ENCODE results near the gene MARCHF6. TPM values are rescaled to one million over a fixed set of nuclear protein-coding genes. Genes with fewer than 3 reads are reported as not detected.

Gene MARCHF6
- total and polyA plus RNA-seq, 2 of the 8 experiments (the other 6 are each of a cell fraction or from before 2014, with no cell fraction given): 93.1 to 118 TPM

DNA sequence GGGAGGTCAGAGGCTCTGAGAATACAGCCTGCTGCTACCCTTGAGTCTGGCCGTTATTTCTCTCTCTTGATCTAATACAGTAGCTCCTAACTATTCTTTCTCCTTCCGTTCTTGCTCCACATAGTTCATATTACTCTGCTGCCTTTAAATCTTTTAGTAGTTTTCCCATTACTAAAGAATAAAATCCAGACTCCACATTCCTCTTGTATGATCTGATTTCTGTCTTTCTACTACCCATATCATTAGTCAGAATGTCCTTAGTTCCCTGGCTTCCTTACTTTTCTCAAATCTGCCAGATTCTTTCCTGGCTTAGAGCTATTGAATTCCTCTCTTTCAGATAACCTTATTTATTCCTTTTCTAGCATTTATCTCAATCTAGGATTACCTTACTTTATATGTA is 40.0 kb downstream of the MARCHF6 start:
- FAIRE-seq: no peak
- H3K4me2 ChIP-seq (ENCODE audit: insufficient read depth in 1 of 2, low read depth in 2 of 2, low read length in 2 of 2): no peak overlapping the region
- no peak overlapping the region for H2BK12ac ChIP-seq (ENCODE audit: low read depth, low read length)
- peaks cover 0 to 63% (median 27%) of the 10 kb centered on the region in 4 experiments; a peak in 5 of 8 replicates for H3K36me3 ChIP-seq (ENCODE audit: control insufficient read depth in 2 of 4, insufficient read depth in 4 of 4, low read length in 3 of 4)
- no peak overlapping the region for H4K8ac ChIP-seq (ENCODE audit: extremely low read depth, insufficient read depth, low read length)
- H4K20me1 ChIP-seq (replicated peaks in 1 of 2; ENCODE audit: control insufficient read depth in 1 of 2, insufficient read depth in 2 of 2, low read length in 2 of 2): peaks cover 2% of the 10 kb centered on the region in 2 experiments
- DNase-seq (ENCODE audit: low read depth in 1 of 2, low spot score in 2 of 2): no peak
- no peak overlapping the region for H3K27ac ChIP-seq (ENCODE audit: low read depth, low read length)
- H3K4ac ChIP-seq (replicated peaks; ENCODE audit: insufficient read length, low read depth, low read length): no peak overlapping the region
- no peaks in the 10 kb centered on the region for H3K23me2 ChIP-seq (ENCODE audit: low read depth, low read length)
- POLR2A ChIA-PET (ENCODE audit: partially characterized antibody): interaction anchor here (0.8 kb wide), 1 partner anchor 17 kb away, joined by 3 read pairs; no protein-coding TSS in a partner anchor
- H3K14ac ChIP-seq (ENCODE audit: insufficient read length): no peak overlapping the region
- H2AFZ ChIP-seq (ENCODE audit: low read length): no peak overlapping the region
- H3K9me3 ChIP-seq (ENCODE audit: insufficient read depth in 2 of 2, low read depth in 1 of 2, low read length in 1 of 2): no peaks in the 10 kb centered on the region
- H3K56ac ChIP-seq (replicated peaks; ENCODE audit: insufficient read length, low read depth, low read length): no peak overlapping the region
- H2BK15ac ChIP-seq (ENCODE audit: low read length): no peak overlapping the region
- no peaks in the 10 kb centered on the region for H3K4me1 ChIP-seq (replicated peaks in 1 of 4; ENCODE audit: control insufficient read depth in 3 of 4, insufficient read depth in 4 of 4, low read length in 3 of 4)
- H3K79me1 ChIP-seq (ENCODE audit: low read depth, low read length): no peaks in the 10 kb centered on the region
- no peak overlapping the region for H2BK20ac ChIP-seq (ENCODE audit: low read length)
- H3K4me3 ChIP-seq (ENCODE audit: extremely low read depth in 1 of 4, insufficient read depth in 2 of 4, low read depth in 3 of 4, low read length in 4 of 4): no peak overlapping the region
- H3K18ac ChIP-seq (ENCODE audit: extremely low read depth, low read length): no peak overlapping the region
- no peak overlapping the region for H2BK120ac ChIP-seq (replicated peaks; ENCODE audit: low read depth, low read length)
- no peaks in the 10 kb centered on the region; a peak in 1 of 4 replicates for H3K79me2 ChIP-seq (ENCODE audit: control insufficient read depth in 1 of 2, insufficient read depth in 2 of 2, low read length in 2 of 2)
- no peaks in the 10 kb centered on the region for H3K27me3 ChIP-seq (replicated peaks in 1 of 4; ENCODE audit: control insufficient read depth in 3 of 4, extremely low read depth in 1 of 4, insufficient read depth in 3 of 4, low read length in 3 of 4)
- no peak overlapping the region for H4K91ac ChIP-seq (replicated peaks; ENCODE audit: insufficient read length, low read length)
- no peak overlapping the region for H2BK5ac ChIP-seq (ENCODE audit: low read depth, low read length)
- H3K9ac ChIP-seq (replicated peaks in 1 of 4; ENCODE audit: extremely low read depth in 1 of 4, low read depth in 3 of 4, low read length in 3 of 4): no peak overlapping the region
- H4K5ac ChIP-seq (ENCODE audit: insufficient read length, low read depth, low read length): no peak overlapping the region
- CTCF ChIA-PET (ENCODE audit: partially characterized antibody): interaction anchor here (0.8 to 1.9 kb wide), 6 partner anchors 13 to 110 kb away, joined by 3 to 4 read pairs (median 4); no protein-coding TSS in a partner anchor
- no peak overlapping the region for H2AK5ac ChIP-seq (ENCODE audit: low read depth, low read length)
- 93% methylated on average over 2 of the region's 2 CpGs; no CpG with 5 or more reads in 1 of the 2 experiments for WGBS, 2 experiments (ENCODE audit: extremely low coverage in 1 of 2, insufficient coverage in 1 of 2, insufficient read length in 1 of 2, insufficient replicate concordance in 2 of 2, low coverage in 1 of 2, low lambda C conversion rate in 2 of 2, missing lambda C conversion rate in 1 of 2)
- no peak overlapping the region for H3K23ac ChIP-seq (ENCODE audit: insufficient read length)
- no peak for TF ChIP-seq JUN (IDR thresholded peaks at IDR 0.05; ENCODE audit: low read depth, low read length)
- TF ChIP-seq CBX5 (IDR thresholded peaks at IDR 0.05; ENCODE audit: low read depth, low read length): no peak
- TF ChIP-seq SIX5 (IDR thresholded peaks at IDR 0.05; ENCODE audit: low read depth, low read length): no peak
- TF ChIP-seq BACH1 (IDR thresholded peaks at IDR 0.05; ENCODE audit: low read length): no peak
- no peak for TF ChIP-seq SIRT6 (IDR thresholded peaks at IDR 0.05; ENCODE audit: low read length)
- TF ChIP-seq HDAC2 (IDR thresholded peaks at IDR 0.05; ENCODE audit: borderline replicate concordance in 1 of 2, low read depth in 2 of 2, low read length in 2 of 2): no peak
- TF ChIP-seq RXRA (IDR thresholded peaks at IDR 0.05; ENCODE audit: insufficient read depth, low read depth, low read length): no peak
- no peak for TF ChIP-seq CHD2 (IDR thresholded peaks at IDR 0.05; ENCODE audit: low read length)
- TF ChIP-seq RBBP5 (IDR thresholded peaks at IDR 0.05; ENCODE audit: borderline replicate concordance, low read depth, low read length): no peak
- TF ChIP-seq MAX (IDR thresholded peaks at IDR 0.05): no peak
- no peak for TF ChIP-seq POU5F1 (IDR thresholded peaks at IDR 0.05; ENCODE audit: low read depth, low read length)
- no peak for TF ChIP-seq SAP30 (IDR thresholded peaks at IDR 0.05; ENCODE audit: insufficient read depth, insufficient replicate concordance, low read length)
- no peak for TF ChIP-seq NRF1 (IDR thresholded peaks at IDR 0.05; ENCODE audit: low read depth, low read length)
- TF ChIP-seq GTF2F1 (IDR thresholded peaks at IDR 0.05; ENCODE audit: borderline replicate concordance, low read depth, low read length): no peak

Data from H1 (cell line).